Keratinocyte (primary cell): ENCODE data around the gene RPL28. TPM values are rescaled to one million over a fixed set of nuclear protein-coding genes. Genes with fewer than 3 reads are reported as not detected.

Experiments used
- DNase-seq: peaks from one replicate; pipeline ENCODE4 v3.0.0-alpha.2; 2011; ENCODE audit warnings: low read depth, missing footprints, low spot score
- FAIRE-seq: peaks from 2 replicates; lab custom pipeline; 2011; peaks lifted over from hg19 to GRCh38; lab: Jason Lieb, UNC
- H2AFZ ChIP-seq: 2 replicates; pipeline ENCODE4 v1.6.0; 2012; ENCODE audit warnings: low read length, control low read depth, inconsistent platforms; ENCODE audit not compliant: control insufficient read depth
- H3K27ac ChIP-seq: 2 replicates; pipeline ENCODE4 v1.5.1; 2011; ENCODE audit warnings: low read length; ENCODE audit not compliant: control insufficient read depth, insufficient read depth
- H3K27me3 ChIP-seq: 3 replicates; pipeline ENCODE4 v1.6.0; 2011; ENCODE audit warnings: low read length; ENCODE audit not compliant: control insufficient read depth, insufficient read depth; ENCODE audit errors: extremely low read depth
- H3K36me3 ChIP-seq, 2 experiments: 2 replicates in 1 of 2; 3 replicates in 1 of 2; pipeline ENCODE4 v1.5.1; 2011; ENCODE audit warnings: low read length in 2 of 2, mild to moderate bottlenecking in 1 of 2; ENCODE audit not compliant: control insufficient read depth in 2 of 2, insufficient read depth in 2 of 2; ENCODE audit errors: extremely low read depth in 1 of 2
- H3K4me1 ChIP-seq: 3 replicates; pipeline ENCODE4 v1.5.1; 2011; ENCODE audit warnings: low read length; ENCODE audit not compliant: control insufficient read depth, insufficient read depth; ENCODE audit errors: extremely low read depth
- H3K4me2 ChIP-seq: 3 replicates; pipeline ENCODE4 v1.6.0; 2011; ENCODE audit warnings: low read depth, low read length; ENCODE audit not compliant: control insufficient read depth, insufficient read depth; ENCODE audit errors: extremely low read depth
- H3K4me3 ChIP-seq, 3 experiments: fragments of 200-600 bp in 1 of 3; sonication (generic) in 1 of 3; 2 replicates in 2 of 3; 3 replicates in 1 of 3; pipeline ENCODE4 v1.5.1; 2011 to 2016; ENCODE audit warnings: low read length in 3 of 3, mild to moderate bottlenecking in 3 of 3, control low read depth in 2 of 3, inconsistent platforms in 1 of 3, low read depth in 1 of 3, mixed read lengths in 1 of 3, mixed run types in 1 of 3, moderate library complexity in 1 of 3; ENCODE audit not compliant: control insufficient read depth in 2 of 3, insufficient read depth in 2 of 3; ENCODE audit errors: extremely low read depth in 1 of 3
- H3K79me2 ChIP-seq: 2 replicates; pipeline ENCODE4 v1.6.0; 2012; ENCODE audit warnings: low read length; ENCODE audit not compliant: control insufficient read depth, insufficient read depth
- H3K9ac ChIP-seq: 3 replicates; pipeline ENCODE4 v1.6.0; 2011; ENCODE audit warnings: low read length; ENCODE audit not compliant: control insufficient read depth, insufficient read depth; ENCODE audit errors: extremely low read depth
- H3K9me1 ChIP-seq: 3 replicates; pipeline ENCODE4 v1.6.0; 2011; ENCODE audit warnings: low read length; ENCODE audit not compliant: control insufficient read depth, insufficient read depth; ENCODE audit errors: extremely low read depth
- H3K9me3 ChIP-seq: 2 replicates; pipeline ENCODE4 v1.5.1; 2012; ENCODE audit warnings: low read depth, low read length; ENCODE audit not compliant: control insufficient read depth
- H4K20me1 ChIP-seq: 3 replicates; pipeline ENCODE4 v1.6.0; 2011; ENCODE audit warnings: low read length; ENCODE audit not compliant: control insufficient read depth, insufficient read depth; ENCODE audit errors: extremely low read depth
- CTCF ChIP-seq, 3 experiments: IDR thresholded peaks in 1 of 3; conservative IDR thresholded peaks in 1 of 3; optimal IDR thresholded peaks in 1 of 3; 2 replicates in 2 of 3; 3 replicates in 1 of 3; pipeline versions ENCODE3 to v1.5.1; 2011; ENCODE audit warnings: low read length in 3 of 3, mild to moderate bottlenecking in 3 of 3, moderate library complexity in 2 of 3, control low read depth in 1 of 3, inconsistent platforms in 1 of 3; ENCODE audit not compliant: insufficient read depth in 2 of 3; ENCODE audit errors: extremely low read depth in 1 of 3
- EZH2 ChIP-seq: IDR thresholded peaks from one replicate; pipeline ENCODE4 v1.6.1; 2012; ENCODE audit warnings: inconsistent platforms, mild to moderate bottlenecking, low read length, moderate library complexity
- dilution Hi-C: fragments of 300-500 bp; cut with MboI; formaldehyde crosslinking; loops from one replicate; pipeline ENCODE4 v1.7.0; 2020; ENCODE audit warnings: low sequenced_read_pairs; ENCODE audit not compliant: extremely low pct_ligation_motif_present
- polyA plus RNA-seq, 5 experiments: library from polyadenylated mRNA; depleted of rRNA in 3 of 5; stranded (reverse) in 3 of 5; stranded (forward) in 1 of 5; unstranded in 1 of 5; fragments of >200 nt; gene quantifications; 1 replicate in 1 of 5; 2 replicates in 3 of 5; 3 replicates in 1 of 5; pipeline versions ENCODE4 v1.2.1 to v1.2.3, GENCODE V29; 2011 to 2012; ENCODE audit warnings: missing spikeins in 2 of 5, low read depth in 1 of 5, low replicate concordance in 1 of 5

The RPL28 gene
- polyA plus RNA-seq, 1 donor (not counting 4 experiments of a cell fraction or from before 2014, with no cell fraction given) = 282 TPM

- no peak for TF ChIP-seq EZH2
- DNase-seq = peak; percentile 73
- Histone ChIP-seq H3K4me1 (peaks cover 25% of the 10 kb centered on the region), H4K20me1 (peaks cover 33% of the 10 kb centered on the region), H3K4me3 (peak overlapping the region; percentile 76 to 97 (median 77)), H2AFZ (peak overlapping the region; percentile 98), H3K27ac (peak overlapping the region; percentile 95), H3K9me3 (no peaks in the 10 kb centered on the region), H3K79me2 (peaks cover 48% of the 10 kb centered on the region), H3K9me1 (peaks cover 12% of the 10 kb centered on the region), H3K4me2 (peak overlapping the region; percentile 93), H3K36me3 (peaks cover 27 to 35% of the 10 kb centered on the region in 2 experiments), H3K9ac (peak overlapping the region; percentile 92), H3K27me3 (no peaks in the 10 kb centered on the region)
- dilution Hi-C loops = no loop called here
- FAIRE-seq = no peak
These were observed 610 bp upstream of the RPL28 start for GRCh38 chr19:55384920-55385723.

- peaks cover 12% of the 10 kb centered on the region for H3K9me1 ChIP-seq
- H3K4me2 ChIP-seq = peak overlapping the region; percentile 93
- H4K20me1 ChIP-seq = peaks cover 44% of the 10 kb centered on the region
- FAIRE-seq (no peak), DNase-seq (no peak)
- peak overlapping the region; percentile 95 for H3K27ac ChIP-seq
- H3K4me1 ChIP-seq = peaks cover 25% of the 10 kb centered on the region
- H3K9me3 ChIP-seq = no peaks in the 10 kb centered on the region
- no peaks in the 10 kb centered on the region for H3K27me3 ChIP-seq
- TF ChIP-seq CTCF (optimal IDR thresholded peaks at IDR 0.05 in 1 of 3, IDR thresholded peaks at IDR 0.05 in 1 of 3, conservative IDR thresholded peaks at IDR 0.05 in 1 of 3; ENCODE audit: extremely low read depth in 1 of 3, insufficient read depth in 2 of 3, low read length in 3 of 3) = no peak
- TF ChIP-seq EZH2 = no peak
- H2AFZ ChIP-seq = no peak overlapping the region
- peak overlapping the region; percentile 92 for H3K9ac ChIP-seq
- peaks cover 35% of the 10 kb centered on the region in 2 experiments for H3K36me3 ChIP-seq
- dilution Hi-C loops = no loop called here
- peaks cover 48% of the 10 kb centered on the region for H3K79me2 ChIP-seq
- H3K4me3 ChIP-seq = peak overlapping the region; percentile 76 to 97 (median 94)
These were observed 800 bp downstream of the RPL28 start for GRCh38 chr19:55386493-55386971.
